Loucy (cell line): ENCODE data around the gene ROPN1B.

Source experiments
- H2AFZ ChIP-seq: fragments of 200-600 bp; sonication (generic); 2 replicates; pipeline ENCODE4 v1.6.0; 2016; ENCODE audit warnings: antibody characterized with exemption, mild to moderate bottlenecking, low read length, moderate library complexity
- H3F3A ChIP-seq: fragments of 200-600 bp; 2 replicates; pipeline ENCODE4 v1.6.0; 2016; ENCODE audit warnings: antibody characterized with exemption, low read depth, mild to moderate bottlenecking
- H3K27me3 ChIP-seq: fragments of 200-600 bp; sonication (generic); 2 replicates; pipeline ENCODE4 v1.6.1; 2014; ENCODE audit warnings: low read length, mild to moderate bottlenecking; ENCODE audit not compliant: insufficient read depth, poor library complexity, severe bottlenecking
- H3K36me3 ChIP-seq: fragments of 200-600 bp; sonication (generic); 2 replicates; pipeline ENCODE4 v1.6.1; 2016; ENCODE audit warnings: low read length; ENCODE audit not compliant: insufficient read depth
- H3K4me1 ChIP-seq: fragments of 200-600 bp; sonication (generic); 2 replicates; pipeline ENCODE4 v1.5.1; 2014; ENCODE audit warnings: low read length, mild to moderate bottlenecking; ENCODE audit not compliant: insufficient read depth, poor library complexity, severe bottlenecking
- H3K4me2 ChIP-seq: fragments of 200-600 bp; sonication (generic); 2 replicates; pipeline ENCODE4 v1.6.0; 2014; ENCODE audit warnings: antibody characterized with exemption, low read length, low read depth, mild to moderate bottlenecking; ENCODE audit not compliant: poor library complexity, severe bottlenecking
- H3K4me3 ChIP-seq: fragments of 200-600 bp; sonication (generic); 2 replicates; pipeline ENCODE4 v1.5.1; 2014; ENCODE audit warnings: low read length, mild to moderate bottlenecking, mixed read lengths; ENCODE audit not compliant: poor library complexity, severe bottlenecking
- H3K79me2 ChIP-seq: fragments of 200-600 bp; sonication (generic); 2 replicates; pipeline ENCODE4 v1.6.1; 2014; ENCODE audit warnings: low read length; ENCODE audit not compliant: insufficient read depth
- H3K9ac ChIP-seq: fragments of 200-600 bp; sonication (generic); 2 replicates; pipeline ENCODE4 v1.6.0; 2014; ENCODE audit warnings: mild to moderate bottlenecking, low read depth, low read length, moderate library complexity; ENCODE audit not compliant: poor library complexity, severe bottlenecking
- H3K9me2 ChIP-seq: fragments of 200-600 bp; sonication (generic); replicated peaks from 2 replicates; pipeline ENCODE4 v1.6.1; 2016; ENCODE audit warnings: low read depth, low read length, mixed read lengths
- H3K9me3 ChIP-seq: fragments of 200-600 bp; sonication (generic); 2 replicates; pipeline ENCODE4 v1.6.1; 2014; ENCODE audit warnings: mild to moderate bottlenecking, antibody characterized with exemption, low read length, low read depth; ENCODE audit not compliant: insufficient read depth
- H4K20me1 ChIP-seq: fragments of 200-600 bp; sonication (generic); 2 replicates; pipeline ENCODE4 v1.6.0; 2014; ENCODE audit warnings: antibody characterized with exemption, low read length, mild to moderate bottlenecking; ENCODE audit not compliant: insufficient read depth, poor library complexity, severe bottlenecking
- EZH2phosphoT487 ChIP-seq: fragments of 200-600 bp; IDR thresholded peaks from 2 replicates; pipeline ENCODE4 v1.6.1; 2018; ENCODE audit warnings: antibody characterized with exemption, mild to moderate bottlenecking, moderate library complexity, borderline replicate concordance
- TF ChIP-seq, protein P1 (sequence below): fragments of 200-600 bp; sonication (generic); conservative IDR thresholded peaks from 2 replicates; pipeline ENCODE4 v1.5.1; 2014; ENCODE audit warnings: mild to moderate bottlenecking, antibody characterized with exemption, low read length

ROPN1B gene

DNA sequence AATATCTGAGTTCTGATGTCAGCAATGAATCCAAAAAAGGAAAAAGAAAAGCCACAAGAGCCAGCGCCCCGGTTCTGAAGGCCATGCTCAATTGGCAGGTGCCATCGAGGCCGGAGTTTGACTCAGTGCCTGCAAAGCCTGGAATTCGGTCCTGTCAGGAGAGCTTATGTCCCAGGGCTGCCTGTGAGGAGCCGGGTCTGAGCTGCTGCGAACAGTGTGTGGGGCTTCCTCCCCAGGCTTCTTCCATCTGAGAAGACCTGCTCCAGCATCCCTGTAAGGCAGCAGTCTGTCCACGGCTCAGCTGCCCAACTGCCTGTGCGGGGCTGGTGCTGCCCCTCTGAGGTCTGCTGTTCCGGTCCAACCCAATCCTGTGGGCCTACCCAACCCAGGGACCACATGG lies 46.1 kb downstream of the ROPN1B start:
- no peaks in the 10 kb centered on the region for H3K4me1 ChIP-seq
- H3K4me3 ChIP-seq, result no peak overlapping the region
- no peaks in the 10 kb centered on the region for H3F3A ChIP-seq
- no peaks in the 10 kb centered on the region for H3K9me2 ChIP-seq
- TF ChIP-seq EZH2phosphoT487, result no peak
- TF ChIP-seq, protein P1, sequence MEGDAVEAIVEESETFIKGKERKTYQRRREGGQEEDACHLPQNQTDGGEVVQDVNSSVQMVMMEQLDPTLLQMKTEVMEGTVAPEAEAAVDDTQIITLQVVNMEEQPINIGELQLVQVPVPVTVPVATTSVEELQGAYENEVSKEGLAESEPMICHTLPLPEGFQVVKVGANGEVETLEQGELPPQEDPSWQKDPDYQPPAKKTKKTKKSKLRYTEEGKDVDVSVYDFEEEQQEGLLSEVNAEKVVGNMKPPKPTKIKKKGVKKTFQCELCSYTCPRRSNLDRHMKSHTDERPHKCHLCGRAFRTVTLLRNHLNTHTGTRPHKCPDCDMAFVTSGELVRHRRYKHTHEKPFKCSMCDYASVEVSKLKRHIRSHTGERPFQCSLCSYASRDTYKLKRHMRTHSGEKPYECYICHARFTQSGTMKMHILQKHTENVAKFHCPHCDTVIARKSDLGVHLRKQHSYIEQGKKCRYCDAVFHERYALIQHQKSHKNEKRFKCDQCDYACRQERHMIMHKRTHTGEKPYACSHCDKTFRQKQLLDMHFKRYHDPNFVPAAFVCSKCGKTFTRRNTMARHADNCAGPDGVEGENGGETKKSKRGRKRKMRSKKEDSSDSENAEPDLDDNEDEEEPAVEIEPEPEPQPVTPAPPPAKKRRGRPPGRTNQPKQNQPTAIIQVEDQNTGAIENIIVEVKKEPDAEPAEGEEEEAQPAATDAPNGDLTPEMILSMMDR, result no peak
- H3K4me2 ChIP-seq, result no peak overlapping the region
- no peaks in the 10 kb centered on the region for H3K27me3 ChIP-seq
- no peak overlapping the region for H3K9ac ChIP-seq
- H3K36me3 ChIP-seq, result peaks cover 6% of the 10 kb centered on the region; the same call in 1 of the 2 replicates
- no peaks in the 10 kb centered on the region for H3K79me2 ChIP-seq
- H2AFZ ChIP-seq, result no peak overlapping the region
- H3K9me3 ChIP-seq, result no peaks in the 10 kb centered on the region
- H4K20me1 ChIP-seq, result no peaks in the 10 kb centered on the region

DNA sequence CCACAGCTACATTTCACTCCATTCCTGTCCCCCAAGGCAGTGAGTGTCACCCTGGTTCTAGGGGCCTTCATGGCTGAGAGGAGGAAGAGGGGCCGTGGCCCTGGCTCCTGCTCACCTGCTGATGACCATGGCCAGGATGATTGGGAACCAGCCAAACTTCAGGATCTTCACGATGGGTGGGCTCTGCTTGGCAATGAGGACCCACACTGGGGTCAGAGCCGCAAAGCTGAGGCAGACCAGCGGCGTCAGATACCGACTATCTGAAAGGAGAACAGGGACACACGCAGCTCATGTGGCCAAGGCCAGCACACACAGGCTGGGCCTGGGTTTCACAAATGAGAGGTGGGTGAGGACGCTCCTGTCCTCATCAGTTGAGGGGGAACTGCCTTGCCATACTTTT lies 47.6 kb downstream of the ROPN1B start:
- no peak overlapping the region for H2AFZ ChIP-seq
- H3K27me3 ChIP-seq, result no peaks in the 10 kb centered on the region
- H3F3A ChIP-seq, result no peaks in the 10 kb centered on the region
- TF ChIP-seq, protein P1, result no peak
- no peak for TF ChIP-seq EZH2phosphoT487
- H4K20me1 ChIP-seq, result no peaks in the 10 kb centered on the region
- H3K9me2 ChIP-seq, result no peaks in the 10 kb centered on the region
- no peaks in the 10 kb centered on the region for H3K4me1 ChIP-seq
- H3K4me3 ChIP-seq, result no peak overlapping the region
- no peak overlapping the region for H3K9ac ChIP-seq
- H3K36me3 ChIP-seq, result no peaks in the 10 kb centered on the region; the same call in 1 of the 2 replicates
- no peaks in the 10 kb centered on the region for H3K9me3 ChIP-seq
- H3K79me2 ChIP-seq, result no peaks in the 10 kb centered on the region
- H3K4me2 ChIP-seq, result no peak overlapping the region

DNA sequence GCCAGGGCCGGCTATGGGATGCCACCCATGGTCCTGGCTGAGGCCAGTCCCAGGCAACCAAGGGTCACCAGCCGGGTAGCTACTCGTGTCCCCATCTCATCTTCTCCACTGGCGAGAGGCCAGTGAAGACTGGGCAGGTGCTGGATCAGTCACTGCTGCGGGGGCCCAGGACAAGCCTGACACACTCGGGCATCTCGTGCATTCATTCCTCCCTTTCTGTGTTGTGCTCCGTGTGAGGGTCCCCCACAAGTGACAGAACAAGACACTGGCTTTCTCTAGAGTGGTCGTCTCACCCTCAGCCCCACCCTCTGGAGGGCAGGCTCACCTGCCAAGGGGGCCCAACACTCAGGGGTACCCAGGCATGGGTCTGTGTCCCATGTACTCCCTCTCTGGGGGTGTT lies 48.4 kb downstream of the ROPN1B start:
- Histone ChIP-seq H3K9me3 (no peaks in the 10 kb centered on the region), H3K79me2 (no peaks in the 10 kb centered on the region), H3F3A (no peaks in the 10 kb centered on the region), H3K4me3 (no peak overlapping the region), H3K27me3 (no peaks in the 10 kb centered on the region), H3K36me3 (no peaks in the 10 kb centered on the region; the same call in 1 of the 2 replicates), H3K4me1 (no peaks in the 10 kb centered on the region), H3K4me2 (no peak overlapping the region), H4K20me1 (no peaks in the 10 kb centered on the region), H3K9me2 (no peaks in the 10 kb centered on the region), H2AFZ (no peak overlapping the region), H3K9ac (no peak overlapping the region)
- no peak for TF ChIP-seq EZH2phosphoT487
- TF ChIP-seq, protein P1, result no peak
